Astrocyte of the cerebellum (primary cell): ENCODE data around the gene CDK18.

Source experiments
- DNase-seq: peaks from one replicate; pipeline ENCODE4 v3.0.0-alpha.2; 2011; ENCODE audit warnings: low read depth
- H3K4me3 ChIP-seq: 2 replicates; pipeline ENCODE4 v1.5.1; 2011; ENCODE audit warnings: mild to moderate bottlenecking, low read depth, low read length, moderate library complexity
- in situ Hi-C: cut with HindIII; loops from 2 replicates; pipeline ENCODE4 v1.10.0; 2017; ENCODE audit warnings: low sequenced_read_pairs
- TF ChIP-seq, protein P1 (sequence below): IDR thresholded peaks from 2 replicates; pipeline ENCODE4 v1.5.1; 2012; ENCODE audit warnings: low read length, low read depth, moderate library complexity, mild to moderate bottlenecking; ENCODE audit errors: missing control alignments

CDK18 gene

DNA sequence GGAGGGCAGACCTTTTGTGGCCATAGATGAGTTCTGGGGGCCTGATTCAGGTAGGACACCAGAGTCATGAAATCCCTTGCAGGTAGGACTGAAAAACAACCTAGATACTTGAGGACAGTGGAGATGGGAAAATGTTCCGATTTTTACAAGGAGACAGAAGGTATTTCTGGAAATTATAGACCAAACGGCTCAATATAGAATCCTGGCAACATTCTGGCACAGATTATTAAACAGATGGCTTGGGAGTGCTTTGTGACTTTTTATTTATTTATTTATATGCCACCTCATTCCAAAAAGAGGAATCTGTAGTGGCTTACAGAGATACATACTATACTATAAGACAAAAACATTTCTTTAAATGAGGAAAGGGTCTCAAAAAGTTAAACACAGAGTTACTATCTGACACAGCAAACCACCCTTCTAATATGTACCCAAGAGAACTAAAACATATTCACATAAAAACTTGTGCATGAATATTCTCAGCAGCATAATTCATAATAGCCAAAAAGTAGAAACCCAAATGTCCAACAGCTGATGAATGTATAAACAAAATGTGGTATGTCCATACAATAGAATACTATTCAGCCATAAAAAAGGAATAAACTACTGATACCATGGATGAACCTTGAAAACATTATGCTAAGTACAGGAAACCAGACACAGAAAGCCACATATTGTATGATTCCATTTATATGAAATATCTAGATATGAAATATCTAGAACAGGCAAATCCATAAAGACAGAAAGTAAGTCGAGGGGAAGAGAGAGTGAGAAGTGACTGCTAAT, 49.8 kb downstream of the CDK18 start:
- TF ChIP-seq, protein P1, sequence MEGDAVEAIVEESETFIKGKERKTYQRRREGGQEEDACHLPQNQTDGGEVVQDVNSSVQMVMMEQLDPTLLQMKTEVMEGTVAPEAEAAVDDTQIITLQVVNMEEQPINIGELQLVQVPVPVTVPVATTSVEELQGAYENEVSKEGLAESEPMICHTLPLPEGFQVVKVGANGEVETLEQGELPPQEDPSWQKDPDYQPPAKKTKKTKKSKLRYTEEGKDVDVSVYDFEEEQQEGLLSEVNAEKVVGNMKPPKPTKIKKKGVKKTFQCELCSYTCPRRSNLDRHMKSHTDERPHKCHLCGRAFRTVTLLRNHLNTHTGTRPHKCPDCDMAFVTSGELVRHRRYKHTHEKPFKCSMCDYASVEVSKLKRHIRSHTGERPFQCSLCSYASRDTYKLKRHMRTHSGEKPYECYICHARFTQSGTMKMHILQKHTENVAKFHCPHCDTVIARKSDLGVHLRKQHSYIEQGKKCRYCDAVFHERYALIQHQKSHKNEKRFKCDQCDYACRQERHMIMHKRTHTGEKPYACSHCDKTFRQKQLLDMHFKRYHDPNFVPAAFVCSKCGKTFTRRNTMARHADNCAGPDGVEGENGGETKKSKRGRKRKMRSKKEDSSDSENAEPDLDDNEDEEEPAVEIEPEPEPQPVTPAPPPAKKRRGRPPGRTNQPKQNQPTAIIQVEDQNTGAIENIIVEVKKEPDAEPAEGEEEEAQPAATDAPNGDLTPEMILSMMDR = no peak
- H3K4me3 ChIP-seq = no peak overlapping the region
- in situ Hi-C loops = no loop called here
- DNase-seq = no peak

DNA sequence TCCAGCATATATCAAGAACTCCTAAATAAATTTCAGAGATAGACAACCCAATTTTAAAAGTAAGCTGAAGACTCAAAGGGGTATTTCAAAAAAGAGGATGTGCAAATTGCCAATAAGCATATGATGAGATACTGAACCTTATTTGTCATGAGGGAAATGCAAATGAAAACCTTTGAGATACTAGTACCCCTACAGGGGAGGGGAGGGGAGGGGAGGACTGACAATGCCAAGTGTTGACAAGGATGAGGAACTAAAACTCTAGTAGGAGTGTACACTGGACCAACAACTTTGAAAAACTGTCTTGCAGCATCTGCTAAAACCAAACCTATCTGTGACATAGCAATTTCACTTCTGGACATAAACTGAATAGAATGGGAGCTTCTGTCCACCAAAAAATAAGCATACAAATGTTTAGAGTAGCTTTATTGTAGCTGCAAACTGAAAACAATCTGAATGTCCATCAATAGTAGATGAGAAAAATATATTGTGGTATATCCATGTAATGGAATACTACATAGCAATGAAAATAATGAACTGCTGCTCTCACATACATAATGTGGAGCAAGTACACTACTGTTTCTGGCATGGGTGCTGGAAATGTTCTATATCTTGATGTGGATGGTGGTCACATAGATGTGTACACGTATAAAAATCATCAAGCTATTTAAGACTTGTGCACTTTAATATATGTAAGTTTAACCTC, 57.2 kb downstream of the CDK18 start:
- TF ChIP-seq, protein P1 = no peak
- DNase-seq = no peak
- H3K4me3 ChIP-seq = no peak overlapping the region
- in situ Hi-C loops = no loop called here

DNA sequence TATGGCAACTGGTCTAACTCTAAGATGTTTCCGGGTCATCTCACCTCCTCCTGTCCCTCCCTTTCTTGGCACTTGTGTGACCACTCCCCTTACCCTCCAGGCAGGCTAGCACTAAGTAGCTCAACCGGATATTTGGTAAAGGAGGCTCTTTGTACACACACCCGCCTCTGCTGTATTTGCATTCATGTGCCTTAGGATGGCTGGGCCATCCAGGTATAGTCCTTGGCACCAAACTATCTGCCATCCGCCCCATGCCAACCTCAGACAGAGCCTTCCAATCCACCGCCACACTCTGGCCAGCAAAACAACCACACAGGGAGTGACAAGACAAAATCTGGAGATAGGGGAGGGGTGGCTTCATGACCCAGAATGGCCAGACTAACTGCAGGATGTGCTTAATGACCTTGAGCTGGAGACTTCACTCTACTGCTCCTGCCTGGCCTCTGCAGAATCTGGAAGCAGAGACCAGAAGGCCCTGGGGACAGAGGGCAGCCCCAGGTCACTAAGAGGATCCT, 59.5 kb downstream of the CDK18 start:
- TF ChIP-seq, protein P1 = no peak
- H3K4me3 ChIP-seq = no peak overlapping the region
- no peak for DNase-seq
- in situ Hi-C loops = no loop called here

DNA sequence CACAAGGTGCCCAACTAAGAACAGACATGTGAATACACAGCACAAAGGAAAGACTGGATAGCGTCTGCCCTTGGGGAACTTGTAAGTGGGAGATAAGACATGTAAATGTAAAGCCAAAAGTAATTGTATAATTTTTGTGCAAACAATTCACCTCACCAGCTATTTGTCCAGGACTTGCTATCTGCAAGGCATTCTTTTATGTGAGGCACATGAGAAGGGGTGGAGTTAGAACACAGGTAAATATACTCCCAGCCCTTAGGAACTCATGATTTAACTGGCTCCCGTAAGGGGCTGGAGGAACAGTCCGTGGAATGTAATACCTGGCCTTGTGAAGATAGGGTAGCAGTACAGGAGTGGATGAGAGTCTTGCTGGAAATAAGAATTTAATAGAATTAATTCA, 61.3 kb downstream of the CDK18 start:
- DNase-seq = no peak
- TF ChIP-seq, protein P1 = no peak
- in situ Hi-C loops = no loop called here
- H3K4me3 ChIP-seq = no peak overlapping the region

DNA sequence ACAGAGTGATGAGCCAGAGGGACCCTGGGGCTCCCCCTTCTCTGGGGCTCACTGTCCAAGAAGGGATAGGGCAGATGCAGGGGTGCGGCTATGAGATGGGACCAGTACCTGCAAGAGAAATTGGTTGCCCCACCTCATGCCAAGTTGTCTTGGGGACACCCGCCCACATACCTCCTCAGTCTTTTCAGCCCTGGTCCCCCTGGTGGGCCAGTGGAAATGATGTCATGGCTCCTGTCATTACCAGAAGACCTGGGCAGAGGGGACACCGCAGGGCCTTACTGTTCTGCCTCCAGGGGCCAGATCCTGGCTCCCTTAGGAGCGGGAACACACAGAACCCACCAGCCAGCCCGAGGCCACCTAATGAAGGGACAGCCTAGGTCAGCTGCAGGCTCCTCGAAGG, 63.2 kb downstream of the CDK18 start:
- no peak overlapping the region for H3K4me3 ChIP-seq
- TF ChIP-seq, protein P1 = no peak
- no peak for DNase-seq
- in situ Hi-C loops = no loop called here

DNA sequence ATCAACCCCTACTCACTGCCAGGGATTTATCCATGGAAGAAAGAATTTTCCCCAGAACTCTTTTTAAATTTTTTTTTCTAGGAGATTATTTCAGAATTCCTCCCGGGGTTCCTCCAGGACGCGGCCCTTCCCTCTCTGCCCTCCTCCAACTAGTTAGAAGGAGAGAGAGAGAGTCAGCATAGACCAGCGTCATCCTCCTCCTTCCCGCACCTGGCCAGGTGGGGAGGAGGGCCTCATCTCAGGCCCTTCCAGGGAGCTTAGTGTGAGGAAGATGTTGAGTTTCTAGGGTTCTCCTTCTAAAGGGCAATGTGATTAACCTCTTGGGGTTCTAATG, 63.6 kb downstream of the CDK18 start:
- no peak for DNase-seq
- no peak overlapping the region for H3K4me3 ChIP-seq
- TF ChIP-seq, protein P1 = no peak
- in situ Hi-C loops = no loop called here
